HG03342 (cell line): ENCODE results near the gene DOCK11.
A peak's percentile ranks its signal among the peaks of the same experiment; 100 is the strongest.

Source experiments
- ATAC-seq: cut with Tn5 transposase; IDR thresholded peaks from one replicate; pipeline ENCODE4 v1.9.1; 2021; ENCODE audit warnings: mild to moderate bottlenecking, moderate library complexity; ENCODE audit not compliant: unreplicated experiment

The DOCK11 gene

DNA sequence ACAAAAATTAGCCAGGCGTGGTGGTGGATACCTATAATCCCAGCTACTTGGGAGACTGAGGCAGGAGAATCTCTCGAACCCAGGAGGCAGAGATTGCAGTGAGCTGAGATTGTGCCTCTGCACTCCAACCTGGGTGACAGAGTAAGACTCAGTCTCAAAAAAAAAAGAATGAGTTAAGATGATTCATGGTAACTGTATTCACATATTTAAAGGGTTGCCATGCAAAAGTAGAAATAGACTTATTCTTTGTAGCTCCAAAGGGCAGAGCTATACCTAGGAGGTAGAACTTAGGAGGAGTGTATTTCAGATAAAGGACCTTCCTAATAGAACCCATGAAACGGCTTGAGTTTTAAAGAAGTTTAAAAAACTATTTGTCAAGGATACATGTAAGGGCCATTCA is 127.4 kb downstream of the DOCK11 start:
- no peak for ATAC-seq

DNA sequence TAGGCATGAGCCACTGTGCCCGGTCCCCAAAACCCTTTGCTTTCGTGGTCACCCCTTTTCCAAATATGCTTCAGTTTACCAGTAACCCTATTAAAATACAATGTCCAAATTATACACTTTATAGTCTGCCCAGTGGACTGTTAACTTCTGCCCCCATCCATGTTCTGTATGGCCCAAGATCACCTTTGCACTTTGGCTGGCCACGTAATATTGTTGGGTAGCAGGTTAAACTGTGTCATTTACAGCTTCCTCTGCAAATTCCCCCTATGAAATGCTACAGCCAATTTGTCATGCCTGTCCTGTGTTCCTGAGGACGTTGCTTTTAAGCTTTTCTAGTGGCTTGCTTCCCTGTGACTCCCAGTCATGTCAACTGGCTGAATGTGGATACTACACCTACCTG is 130.7 kb downstream of the DOCK11 start:
- ATAC-seq, result no peak

DNA sequence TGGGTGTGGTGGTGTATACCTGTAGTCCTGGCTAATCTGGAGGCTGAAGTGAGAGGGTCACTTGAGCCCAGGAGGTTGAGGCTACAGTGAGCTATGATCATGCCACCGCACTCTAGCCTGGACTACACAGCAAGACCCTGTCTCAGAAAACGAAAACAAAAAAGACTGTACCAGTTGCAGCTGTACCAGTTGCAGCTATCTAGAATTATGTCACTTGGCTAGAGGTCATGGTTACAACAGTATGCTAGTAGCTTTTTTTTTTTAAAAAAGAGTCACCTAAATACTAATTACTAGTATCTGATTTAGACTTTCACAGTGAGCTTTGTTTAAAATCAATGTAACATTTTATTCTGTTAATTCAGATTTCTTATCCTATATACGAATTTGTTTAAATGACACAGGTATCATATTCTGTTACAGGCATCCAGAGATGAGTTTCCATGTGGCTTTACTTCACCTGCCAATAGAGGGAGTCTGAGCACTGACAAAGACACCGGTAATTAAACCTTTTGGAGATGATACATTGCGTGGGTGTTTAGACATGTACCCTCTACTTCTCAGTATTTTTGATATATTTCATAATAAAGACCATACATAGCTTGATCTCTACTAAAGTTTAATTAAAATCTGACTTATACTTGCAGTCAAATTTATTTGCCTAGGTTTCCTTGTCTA is 131.6 kb downstream of the DOCK11 start:
- no peak for ATAC-seq

- ATAC-seq, result no peak
Measured at GRCh38 chrX:118630848-118631247, 135.2 kb downstream of the DOCK11 start.

- ATAC-seq, result no peak
Measured at GRCh38 chrX:118631586-118631985, 136.0 kb downstream of the DOCK11 start.

- ATAC-seq, result peak; percentile 59
Measured at GRCh38 chrX:118632862-118633261, 137.2 kb downstream of the DOCK11 start.

GRCh38 chrX:118633530-118633929 is 137.9 kb downstream of the DOCK11 start:
- no peak for ATAC-seq

DNA sequence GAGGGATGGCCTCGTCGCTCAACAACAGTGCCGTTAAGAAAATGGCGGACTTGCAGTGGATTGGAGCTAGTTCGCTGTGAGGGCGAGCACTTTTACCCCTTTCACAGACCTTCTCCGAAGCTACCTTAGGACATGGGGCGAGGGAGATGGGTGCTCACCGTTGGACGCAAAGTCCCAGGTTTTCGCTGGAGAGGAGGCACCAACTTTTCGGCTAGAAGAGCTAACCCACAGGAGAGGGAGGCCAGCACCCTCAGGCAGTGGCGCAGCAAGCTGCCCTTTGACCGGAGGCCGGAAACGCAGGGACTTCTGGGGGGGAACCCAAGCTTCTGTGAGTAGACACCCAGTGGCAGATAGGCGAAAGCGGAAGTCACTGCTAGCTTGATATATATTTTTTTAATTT is 138.7 kb downstream of the DOCK11 start:
- no peak for ATAC-seq

- no peak for ATAC-seq
Measured at GRCh38 chrX:118637997-118638396, 142.4 kb downstream of the DOCK11 start.

- ATAC-seq, result no peak
Measured at GRCh38 chrX:118644378-118644777, 148.8 kb downstream of the DOCK11 start.

DNA sequence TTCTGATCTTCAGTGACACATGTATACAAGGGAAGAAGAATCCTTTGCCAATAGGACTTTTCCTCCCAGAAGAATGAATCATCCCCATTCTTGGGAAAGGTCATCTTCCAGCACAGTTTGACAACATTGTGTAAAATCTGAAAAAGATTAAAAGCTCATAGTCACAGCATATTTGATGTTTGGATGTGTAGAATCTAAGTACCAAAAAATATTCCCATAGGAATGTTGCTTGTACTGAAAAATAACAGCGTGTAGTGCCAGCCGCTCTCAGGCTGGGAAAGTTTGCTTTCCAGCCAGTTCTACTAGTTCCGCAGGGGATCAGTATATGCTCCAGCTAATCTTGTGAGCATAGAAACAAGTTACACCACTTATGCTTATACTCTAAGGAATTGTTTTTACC is 157.1 kb downstream of the DOCK11 start:
- no peak for ATAC-seq

- no peak for ATAC-seq
Measured at GRCh38 chrX:118654331-118654730, 158.7 kb downstream of the DOCK11 start.

DNA sequence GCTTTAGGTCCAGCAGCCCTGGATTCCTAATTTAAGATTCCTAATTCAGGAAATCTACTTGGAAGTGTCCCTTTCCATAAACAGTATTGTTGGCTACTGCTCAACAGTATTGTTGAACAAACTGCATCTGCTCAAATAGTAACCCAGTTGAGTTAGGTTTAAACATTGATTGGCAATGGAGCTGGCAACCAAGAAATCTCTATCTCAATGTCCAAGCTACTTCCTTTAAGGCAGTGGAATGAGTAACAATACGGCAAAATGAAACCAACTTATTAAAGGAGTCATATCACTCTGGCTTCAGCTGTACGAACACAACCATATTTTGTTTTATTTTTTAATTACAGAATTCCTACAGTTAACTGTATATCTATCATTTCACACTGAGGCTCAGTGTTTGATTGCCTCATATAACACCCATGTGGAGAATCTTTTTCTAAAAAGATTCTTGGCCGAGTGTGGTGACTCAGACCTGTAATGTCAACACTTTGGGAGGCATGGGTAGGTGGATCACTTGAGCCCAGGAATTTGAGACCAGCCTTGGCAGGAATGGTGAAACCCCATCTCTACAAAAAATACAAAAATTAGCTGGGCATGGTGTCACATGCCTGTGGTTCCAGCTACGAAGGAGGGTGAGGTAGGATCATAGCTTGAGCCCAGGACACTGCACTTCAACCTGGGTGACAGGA is 160.1 kb downstream of the DOCK11 start:
- no peak for ATAC-seq

DNA sequence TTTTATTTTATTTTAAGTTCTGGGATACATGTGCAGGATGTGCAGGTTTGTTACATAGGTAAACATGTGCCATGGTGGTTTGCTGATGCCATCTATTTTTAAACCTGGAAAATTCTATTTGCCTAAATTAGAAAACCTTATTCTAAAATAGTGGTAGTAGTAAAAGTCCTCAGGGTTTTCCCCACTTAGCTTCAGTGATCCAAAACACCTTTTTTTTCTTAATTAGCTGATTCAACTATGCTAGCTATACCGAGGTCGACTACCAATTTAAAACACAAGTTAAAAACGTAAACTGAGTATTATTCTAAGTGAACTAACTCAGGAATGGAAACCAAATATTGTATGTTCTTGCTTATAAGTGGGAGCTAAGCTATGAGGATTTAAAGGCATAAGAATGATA is 161.8 kb downstream of the DOCK11 start:
- no peak for ATAC-seq

GRCh38 chrX:118660085-118660484 is 164.5 kb downstream of the DOCK11 start:
- no peak for ATAC-seq

GRCh38 chrX:118665204-118665603 is 169.6 kb downstream of the DOCK11 start:
- no peak for ATAC-seq

- ATAC-seq, result no peak
Measured at GRCh38 chrX:118666521-118666920, 170.9 kb downstream of the DOCK11 start.

DNA sequence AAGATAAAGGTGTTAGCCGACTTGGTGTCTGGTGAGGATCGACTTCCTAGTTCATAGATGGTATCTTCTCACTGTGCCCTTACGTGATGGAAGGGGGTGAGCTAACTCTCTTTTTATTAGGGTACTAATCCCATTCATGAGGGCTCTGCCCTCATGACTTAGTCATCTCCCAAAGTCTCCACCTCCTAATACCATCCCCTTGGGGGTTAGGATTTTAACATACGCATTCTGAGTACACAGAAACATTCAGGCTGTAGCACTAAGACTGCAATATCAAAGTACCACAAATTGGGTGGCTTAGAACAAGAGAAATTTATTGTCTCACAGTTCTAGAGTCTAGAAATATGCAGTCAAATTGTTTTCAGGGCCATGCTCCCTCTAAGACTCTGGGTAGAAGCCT is 173.8 kb downstream of the DOCK11 start:
- no peak for ATAC-seq

DNA sequence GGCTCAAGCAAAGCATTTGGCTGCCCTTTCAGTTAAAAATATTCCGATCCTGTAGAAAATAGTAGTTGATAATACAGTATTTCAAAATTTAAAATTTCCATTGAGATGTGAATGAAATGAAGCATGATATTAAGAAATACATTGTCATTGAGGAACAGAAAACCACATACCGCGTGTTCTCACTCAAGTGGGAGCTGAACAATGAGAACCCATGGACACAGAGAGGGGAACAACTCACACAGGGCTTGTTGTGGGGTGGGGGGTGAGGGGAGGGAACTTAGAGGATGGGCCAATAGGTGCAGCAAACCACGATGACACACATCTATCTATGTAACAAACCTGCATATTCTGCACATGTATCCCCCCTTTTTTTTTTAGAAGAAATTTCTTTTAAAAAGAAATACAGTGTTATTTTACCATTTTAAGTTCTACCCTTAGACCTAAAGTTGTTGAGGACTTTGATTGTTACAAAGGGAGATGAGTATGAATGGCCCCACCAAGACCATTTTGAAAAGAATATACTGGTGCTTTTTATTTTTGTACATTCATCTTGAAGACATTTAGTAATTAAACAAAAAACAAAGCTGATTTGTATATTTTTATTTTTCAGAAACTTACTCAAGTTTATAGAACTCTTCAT is 179.8 kb downstream of the DOCK11 start:
- ATAC-seq, result no peak

GRCh38 chrX:118675966-118676349 is 180.3 kb downstream of the DOCK11 start:
- no peak for ATAC-seq

- ATAC-seq, result no peak
Measured at GRCh38 chrX:118677318-118677717, 181.7 kb downstream of the DOCK11 start.

DNA sequence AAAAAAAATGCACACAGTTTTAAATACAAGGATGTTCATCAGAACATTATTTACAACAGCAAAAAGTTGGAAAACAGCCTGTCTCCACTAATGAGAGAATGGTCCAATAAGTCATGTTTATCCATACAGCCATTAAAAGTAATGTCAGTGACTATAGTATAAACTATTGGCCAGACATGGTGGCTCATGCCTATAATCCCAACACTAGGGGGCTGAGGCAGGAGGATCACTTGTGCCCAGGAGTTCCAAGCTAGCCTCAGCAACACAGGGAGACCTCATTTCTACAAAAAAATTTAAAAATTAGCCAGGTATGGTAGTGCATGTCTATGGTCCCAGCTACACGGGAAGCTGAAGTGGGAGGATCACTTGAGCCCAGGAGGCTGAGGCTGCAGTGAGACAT is 183.7 kb downstream of the DOCK11 start:
- ATAC-seq, result no peak
